Colonic mucosa (tissue), 4 donors: Measurements from ENCODE around the gene PDE4D. TPM values are rescaled to one million over a fixed set of nuclear protein-coding genes. Genes with fewer than 3 reads are reported as not detected.

Experiments used
- DNase-seq: peaks from one replicate; pipeline ENCODE4 v3.0.0-alpha.2; 2020
- H3K27ac ChIP-seq: fragments of 200-600 bp; one replicate; pipeline ENCODE4 v1.8.0; 2021
- H3K27me3 ChIP-seq: fragments of 200-600 bp; one replicate; pipeline ENCODE4 v1.8.0; 2021
- H3K36me3 ChIP-seq: fragments of 200-600 bp; one replicate; pipeline ENCODE4 v1.8.0; 2021
- H3K4me1 ChIP-seq: fragments of 200-600 bp; one replicate; pipeline ENCODE4 v1.8.0; 2021; ENCODE audit warnings: mild to moderate bottlenecking
- H3K4me3 ChIP-seq: fragments of 200-600 bp; one replicate; pipeline ENCODE4 v1.8.0; 2021
- H3K9ac ChIP-seq, 2 donors: one replicate each; pipeline ENCODE4 v1.7.0; 2013; ENCODE audit warnings: control low read depth in 2 of 2, low read depth in 2 of 2, low read length in 2 of 2
- H3K9me3 ChIP-seq: fragments of 200-600 bp; one replicate; pipeline ENCODE4 v1.8.0; 2021
- intact Hi-C: fragments of 100-400 bp; cut with DNase I; formaldehyde crosslinking; loops from one replicate; pipeline ENCODE4 v1.14.1; 2022
- total RNA-seq, 2 donors: library from RNA; stranded (reverse); fragmentation: NEBNext Ultra II Directional in 1 of 2; extraction: Animal tissue kit (Norgen Biotek cat#: 25700) in 1 of 2; gene quantifications; one replicate each; pipeline ENCODE4 v1.2.1, GENCODE V29; 2021
- TF ChIP-seq, protein P1 (sequence below): fragments of 200-600 bp; IDR thresholded peaks from one replicate; pipeline ENCODE4 v1.8.0; 2022; ENCODE audit warnings: antibody characterized with exemption, mild to moderate bottlenecking
- donor health status: healthy.
- donor health status: DM: no; HTN: no; CAD: no.
- donor health status: DM: no; HTN: no; CAD: no.

Gene PDE4D
- total RNA-seq, 2 donors from 2014 or later = 23.1 to 53.7 TPM

DNA sequence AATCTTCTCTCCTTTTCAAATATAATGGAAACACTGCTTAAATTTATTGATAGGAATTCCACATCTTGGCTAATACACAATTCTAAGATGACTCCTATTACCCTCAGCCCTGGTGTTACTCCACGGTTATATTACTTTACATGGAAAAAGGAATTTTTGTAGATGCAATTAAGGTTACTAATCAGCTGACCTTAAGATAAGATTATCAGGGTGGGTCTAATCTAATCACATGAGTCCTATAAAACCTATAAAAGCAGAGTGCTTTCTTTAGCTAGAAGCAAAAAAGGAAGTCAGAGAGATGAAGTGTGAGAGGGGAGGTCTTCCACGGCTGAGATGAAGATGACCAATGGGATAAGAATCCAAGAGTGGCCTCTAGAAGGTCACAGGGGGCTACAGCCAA is 268.6 kb downstream of the PDE4D start:
- Histone ChIP-seq H3K27me3 (no peaks in the 10 kb centered on the region), H3K4me1 (no peaks in the 10 kb centered on the region), H3K9me3 (no peaks in the 10 kb centered on the region), H3K4me3 (no peak overlapping the region), H3K9ac (no peak overlapping the region), H3K27ac (no peak overlapping the region), H3K36me3 (no peaks in the 10 kb centered on the region)
- TF ChIP-seq, protein P1, sequence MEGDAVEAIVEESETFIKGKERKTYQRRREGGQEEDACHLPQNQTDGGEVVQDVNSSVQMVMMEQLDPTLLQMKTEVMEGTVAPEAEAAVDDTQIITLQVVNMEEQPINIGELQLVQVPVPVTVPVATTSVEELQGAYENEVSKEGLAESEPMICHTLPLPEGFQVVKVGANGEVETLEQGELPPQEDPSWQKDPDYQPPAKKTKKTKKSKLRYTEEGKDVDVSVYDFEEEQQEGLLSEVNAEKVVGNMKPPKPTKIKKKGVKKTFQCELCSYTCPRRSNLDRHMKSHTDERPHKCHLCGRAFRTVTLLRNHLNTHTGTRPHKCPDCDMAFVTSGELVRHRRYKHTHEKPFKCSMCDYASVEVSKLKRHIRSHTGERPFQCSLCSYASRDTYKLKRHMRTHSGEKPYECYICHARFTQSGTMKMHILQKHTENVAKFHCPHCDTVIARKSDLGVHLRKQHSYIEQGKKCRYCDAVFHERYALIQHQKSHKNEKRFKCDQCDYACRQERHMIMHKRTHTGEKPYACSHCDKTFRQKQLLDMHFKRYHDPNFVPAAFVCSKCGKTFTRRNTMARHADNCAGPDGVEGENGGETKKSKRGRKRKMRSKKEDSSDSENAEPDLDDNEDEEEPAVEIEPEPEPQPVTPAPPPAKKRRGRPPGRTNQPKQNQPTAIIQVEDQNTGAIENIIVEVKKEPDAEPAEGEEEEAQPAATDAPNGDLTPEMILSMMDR = no peak
- intact Hi-C loops = no loop called here
- no peak for DNase-seq

DNA sequence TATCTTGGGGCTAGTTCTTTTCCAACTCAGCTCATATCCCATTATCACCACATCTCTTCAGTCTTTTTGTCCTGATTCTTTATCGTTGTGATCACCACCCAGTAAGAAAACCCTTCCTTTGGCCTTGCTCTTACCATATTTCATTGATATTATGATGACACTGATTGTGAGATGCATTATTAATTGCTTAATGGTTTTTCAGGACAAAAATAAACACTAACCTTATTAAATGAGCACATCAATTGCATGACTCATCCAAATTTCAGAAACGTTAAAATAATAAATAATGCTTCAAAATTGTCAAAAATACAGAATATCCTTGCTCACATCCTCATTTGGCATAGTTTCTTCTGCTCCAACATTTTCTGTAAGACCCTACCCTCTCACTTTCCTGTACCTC is 270.7 kb downstream of the PDE4D start:
- Histone ChIP-seq H3K27ac (no peak overlapping the region), H3K4me1 (no peaks in the 10 kb centered on the region), H3K9me3 (no peaks in the 10 kb centered on the region), H3K4me3 (no peak overlapping the region), H3K36me3 (no peaks in the 10 kb centered on the region), H3K27me3 (no peaks in the 10 kb centered on the region), H3K9ac (no peak overlapping the region)
- TF ChIP-seq, protein P1 = no peak
- intact Hi-C loops = no loop called here
- no peak for DNase-seq

DNA sequence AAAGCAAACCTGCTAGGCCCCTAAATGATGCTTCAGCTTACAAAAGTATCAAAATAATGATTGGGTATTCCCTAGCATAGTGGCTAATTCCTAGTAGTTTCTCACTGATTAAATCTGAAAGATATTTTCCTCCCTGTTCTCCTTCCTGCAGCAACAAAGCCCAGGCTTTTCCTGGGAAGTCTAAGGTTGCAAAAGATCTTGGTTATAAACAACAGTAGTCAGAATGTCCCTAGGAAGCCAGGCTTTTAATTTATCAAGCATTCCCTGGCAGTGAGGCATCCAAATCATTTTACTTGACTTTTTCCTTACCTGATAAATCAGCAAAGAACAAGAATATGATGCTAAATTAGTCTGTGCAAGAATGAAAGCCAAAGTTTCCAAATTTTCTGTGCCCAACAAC is 272.0 kb downstream of the PDE4D start:
- Histone ChIP-seq H3K27me3 (no peaks in the 10 kb centered on the region), H3K27ac (no peak overlapping the region), H3K9me3 (no peaks in the 10 kb centered on the region), H3K36me3 (no peaks in the 10 kb centered on the region), H3K9ac (no peak overlapping the region), H3K4me3 (no peak overlapping the region), H3K4me1 (no peaks in the 10 kb centered on the region)
- no peak for DNase-seq
- TF ChIP-seq, protein P1 = no peak
- intact Hi-C loops = no loop called here

DNA sequence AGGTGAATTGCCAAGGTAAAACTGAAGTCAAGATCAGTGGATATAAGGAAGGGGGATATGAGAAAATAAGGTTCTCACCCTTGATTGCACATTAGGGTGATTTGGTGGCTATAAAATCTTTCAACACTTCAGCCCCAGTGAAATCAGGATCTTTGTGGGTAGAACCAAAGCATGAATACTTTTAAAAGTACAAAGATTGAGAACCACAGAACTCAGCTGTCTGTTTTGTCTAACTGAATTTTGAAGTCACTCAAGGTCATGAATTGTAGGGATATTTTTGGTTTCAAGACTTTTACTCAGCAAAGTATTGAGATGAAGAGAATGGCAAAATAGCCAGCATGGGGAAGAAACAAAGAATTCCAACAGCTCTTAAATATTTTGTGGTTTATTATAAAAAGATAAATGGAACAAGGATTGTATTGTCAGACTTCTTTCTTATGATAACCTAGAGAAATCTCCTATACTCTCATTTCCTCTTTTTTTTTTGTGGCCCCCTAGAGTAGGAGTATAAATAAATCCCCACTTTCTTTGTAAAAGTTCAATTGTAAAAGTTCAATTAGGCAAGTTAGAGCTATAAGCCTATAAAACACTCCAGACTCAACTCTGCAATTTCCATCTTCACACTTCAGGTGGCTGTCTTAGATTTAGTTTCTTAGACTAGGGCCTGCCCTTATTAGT is 272.9 kb downstream of the PDE4D start:
- H3K27me3 ChIP-seq = no peaks in the 10 kb centered on the region

DNA sequence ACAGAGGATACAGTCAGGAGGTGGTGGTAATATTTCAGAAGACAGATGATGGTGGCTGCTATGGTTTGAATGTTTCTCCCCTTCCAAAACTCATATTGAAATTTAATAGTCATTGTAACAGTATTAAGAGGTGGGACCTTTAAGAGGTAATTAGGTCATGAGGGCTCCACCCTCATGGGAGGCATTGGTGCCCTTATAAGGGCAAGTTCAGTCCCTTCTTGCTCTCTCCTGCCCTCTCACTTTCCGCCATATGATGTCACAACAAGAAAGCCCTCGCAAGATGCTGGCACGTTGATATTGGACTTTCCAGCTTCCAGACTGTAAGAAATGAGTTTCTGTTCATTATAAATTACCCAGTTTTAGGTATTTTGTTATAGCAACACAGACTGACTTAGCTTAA is 274.9 kb downstream of the PDE4D start:
- no peaks in the 10 kb centered on the region for H3K27me3 ChIP-seq
- H3K36me3 ChIP-seq = no peaks in the 10 kb centered on the region
- H3K27ac ChIP-seq = no peak overlapping the region
- H3K4me1 ChIP-seq = no peaks in the 10 kb centered on the region
- H3K4me3 ChIP-seq = no peak overlapping the region
- DNase-seq = no peak
- no peak overlapping the region for H3K9ac ChIP-seq
- TF ChIP-seq, protein P1 = no peak
- intact Hi-C loops = no loop called here
- no peaks in the 10 kb centered on the region for H3K9me3 ChIP-seq

More for the DNA sequence above, 272.9 kb downstream of the PDE4D start:
- no peak for DNase-seq
- Histone ChIP-seq H3K4me1 (no peaks in the 10 kb centered on the region), H3K9me3 (no peaks in the 10 kb centered on the region), H3K4me3 (no peak overlapping the region), H3K36me3 (no peaks in the 10 kb centered on the region), H3K9ac (no peak overlapping the region), H3K27ac (no peak overlapping the region)
- TF ChIP-seq, protein P1 = no peak
- intact Hi-C loops = no loop called here
